AML-193 (cell line): Measurements from ENCODE around the gene KIF26B.
A peak's percentile ranks its signal among the peaks of the same experiment; 100 is the strongest.

Source experiments
- DNase-seq, 2 experiments: peaks; one replicate each; lab custom pipeline; 2025; lab: John Stamatoyannopoulos, UW

Gene KIF26B

DNA sequence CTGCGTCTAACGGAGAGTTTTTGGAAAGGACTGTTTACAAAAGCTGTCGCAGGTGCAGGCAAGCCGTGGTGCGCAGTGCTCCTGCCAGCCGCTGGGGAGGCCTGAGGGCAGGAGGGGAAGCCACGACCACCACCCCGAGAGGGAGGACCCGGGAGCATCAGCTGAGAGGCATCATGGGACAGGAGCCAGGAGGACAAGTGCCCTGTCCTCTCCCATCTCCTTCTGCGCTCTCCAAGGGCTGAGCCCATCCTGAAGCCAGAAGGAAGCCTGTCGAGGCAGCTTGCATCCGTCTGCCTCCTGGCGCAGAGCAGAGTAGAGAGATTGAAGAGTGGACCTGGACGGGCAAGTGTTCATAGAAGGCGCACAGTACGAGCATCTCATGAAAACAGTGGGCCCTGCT, 310.9 kb downstream of the KIF26B start:
- DNase-seq: no peak

DNA sequence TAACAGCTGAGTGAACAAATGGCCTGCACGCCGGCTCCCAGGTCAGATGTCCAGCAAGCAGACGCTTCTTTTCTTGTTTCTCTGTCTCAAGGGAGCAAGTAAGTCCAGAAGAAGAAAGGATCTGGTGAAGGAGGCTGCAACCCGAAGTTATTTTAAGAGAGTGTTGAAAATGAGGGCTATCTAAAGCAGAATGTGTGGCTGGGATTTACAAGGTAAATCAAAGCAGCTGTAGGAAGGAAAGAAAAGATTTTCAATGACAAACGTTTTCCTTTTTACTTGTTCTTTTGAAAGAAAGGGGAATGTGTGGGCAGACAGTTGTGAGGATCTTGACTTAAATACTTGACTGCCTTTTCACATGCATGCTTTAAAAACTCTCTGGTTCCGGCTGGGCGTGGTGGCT, 311.5 kb downstream of the KIF26B start:
- no peak for DNase-seq

DNA sequence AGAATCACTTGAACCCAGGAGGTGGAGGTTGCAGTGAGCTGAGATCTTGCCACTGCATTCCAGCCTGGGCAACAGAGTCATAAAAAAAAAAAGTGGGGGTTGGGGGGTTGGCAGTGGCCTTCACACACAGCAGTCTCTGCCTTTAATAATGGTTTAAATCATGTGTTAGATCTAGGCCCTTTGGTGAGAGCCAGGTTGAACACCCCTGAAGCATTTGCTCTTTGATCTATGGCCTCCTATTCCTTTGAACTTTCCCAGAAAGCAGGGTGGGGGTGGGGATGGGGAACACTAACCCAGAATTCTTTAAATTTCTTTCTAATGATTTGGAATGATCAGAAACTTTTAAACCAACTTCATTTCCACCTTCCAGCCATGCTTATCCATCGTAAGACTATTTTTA, 313.0 kb downstream of the KIF26B start:
- DNase-seq: no peak

DNA sequence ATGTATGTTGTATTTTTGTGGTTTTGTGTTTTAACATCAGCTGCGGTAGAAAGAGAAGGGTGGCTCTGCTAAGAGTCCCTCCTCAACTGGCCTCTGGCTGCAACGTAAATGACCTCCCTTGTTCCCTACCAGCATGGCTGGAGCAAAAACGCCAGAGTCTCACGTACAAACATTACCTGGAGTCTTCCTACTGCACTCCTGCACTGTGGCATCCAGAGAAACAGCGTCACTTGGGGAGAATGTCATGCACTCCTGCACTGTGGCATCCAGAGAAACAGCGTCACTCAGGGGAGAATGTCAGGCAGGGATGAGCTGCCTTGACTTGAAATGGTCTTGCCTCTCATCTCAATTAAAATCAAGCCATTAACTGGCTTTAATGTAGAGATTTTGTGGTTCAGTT, 314.2 kb downstream of the KIF26B start:
- no peak for DNase-seq

DNA sequence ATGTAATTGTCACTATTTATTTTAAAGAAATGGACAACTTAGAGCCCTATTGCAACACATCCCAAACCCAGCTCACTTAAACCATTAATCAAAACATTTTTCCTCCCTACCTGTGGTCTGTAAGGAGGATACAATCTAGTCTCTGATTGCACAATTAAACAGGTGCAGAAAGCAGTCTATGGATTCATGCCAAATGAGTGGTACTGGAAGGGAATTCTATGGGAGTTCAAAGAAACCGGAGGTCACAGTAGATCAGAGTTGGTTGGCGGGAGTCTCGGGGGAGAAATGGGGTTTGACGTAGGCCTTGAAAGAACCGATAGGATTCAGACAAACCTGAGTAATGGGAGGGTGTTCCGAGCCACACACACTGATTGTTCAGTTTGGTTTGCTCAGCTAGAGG, 314.9 kb downstream of the KIF26B start:
- DNase-seq: no peak

DNA sequence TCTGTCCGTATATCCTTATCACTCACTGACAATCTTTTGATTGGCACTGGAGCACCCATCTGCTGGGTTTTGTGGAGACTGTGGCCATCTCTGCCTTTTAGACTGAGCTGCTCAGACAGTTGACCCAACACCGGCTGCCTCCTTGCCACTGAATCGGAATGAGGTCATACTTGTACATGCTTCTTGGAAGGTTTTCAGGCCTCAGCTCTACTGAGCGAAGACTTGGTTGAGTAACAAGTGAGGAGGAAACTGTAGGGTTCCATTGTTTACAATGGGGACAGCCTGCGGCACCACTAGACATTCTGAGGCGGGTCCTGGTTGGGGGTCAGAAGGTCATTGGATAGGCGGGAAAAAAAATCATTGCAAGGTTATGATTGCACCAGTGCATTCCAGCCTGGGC, 320.3 kb downstream of the KIF26B start:
- DNase-seq: no peak

DNA sequence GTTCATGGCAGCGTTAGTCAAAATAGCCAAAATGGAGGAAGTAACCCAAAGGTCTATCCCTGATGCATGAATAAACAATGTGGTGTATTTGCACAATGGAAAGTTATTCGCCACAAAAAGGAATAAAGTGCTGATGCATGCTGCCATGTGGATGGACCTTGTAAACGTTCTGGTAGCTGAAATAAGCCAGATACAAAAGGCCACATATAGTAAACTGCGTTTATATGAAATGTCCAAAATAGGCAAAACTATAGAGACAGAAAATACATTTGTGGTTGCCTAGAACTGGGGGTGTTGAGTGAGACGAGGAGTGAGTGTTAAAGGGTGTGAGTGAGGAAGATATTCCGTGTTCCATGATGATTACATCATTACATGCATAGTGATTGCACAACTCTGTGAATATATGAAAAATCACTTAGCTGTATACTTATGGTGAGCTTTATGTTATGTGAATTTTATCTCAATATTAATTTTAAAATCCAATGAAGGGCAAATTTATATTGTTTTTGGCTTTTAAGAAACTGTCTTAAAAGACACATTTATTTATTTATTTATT, 321.3 kb downstream of the KIF26B start:
- DNase-seq: no peak

DNA sequence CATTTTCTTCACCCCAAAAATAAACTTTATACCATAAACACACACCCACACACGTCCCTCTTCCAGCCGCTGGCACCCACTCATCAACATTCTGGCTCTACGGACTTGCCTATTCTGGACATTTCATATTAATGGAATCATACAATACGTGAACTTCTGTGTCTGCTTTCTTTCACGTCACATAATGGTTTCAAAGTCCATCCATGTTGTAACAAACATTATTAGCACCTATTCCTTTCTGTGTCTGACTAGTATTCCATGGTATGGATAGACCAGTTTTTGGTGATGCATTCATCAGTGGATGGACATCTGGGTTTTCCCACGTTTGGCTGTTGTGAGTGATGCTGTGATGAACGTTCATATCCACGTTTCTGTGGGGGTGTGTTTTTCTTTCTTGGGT, 323.2 kb downstream of the KIF26B start:
- DNase-seq: no peak

DNA sequence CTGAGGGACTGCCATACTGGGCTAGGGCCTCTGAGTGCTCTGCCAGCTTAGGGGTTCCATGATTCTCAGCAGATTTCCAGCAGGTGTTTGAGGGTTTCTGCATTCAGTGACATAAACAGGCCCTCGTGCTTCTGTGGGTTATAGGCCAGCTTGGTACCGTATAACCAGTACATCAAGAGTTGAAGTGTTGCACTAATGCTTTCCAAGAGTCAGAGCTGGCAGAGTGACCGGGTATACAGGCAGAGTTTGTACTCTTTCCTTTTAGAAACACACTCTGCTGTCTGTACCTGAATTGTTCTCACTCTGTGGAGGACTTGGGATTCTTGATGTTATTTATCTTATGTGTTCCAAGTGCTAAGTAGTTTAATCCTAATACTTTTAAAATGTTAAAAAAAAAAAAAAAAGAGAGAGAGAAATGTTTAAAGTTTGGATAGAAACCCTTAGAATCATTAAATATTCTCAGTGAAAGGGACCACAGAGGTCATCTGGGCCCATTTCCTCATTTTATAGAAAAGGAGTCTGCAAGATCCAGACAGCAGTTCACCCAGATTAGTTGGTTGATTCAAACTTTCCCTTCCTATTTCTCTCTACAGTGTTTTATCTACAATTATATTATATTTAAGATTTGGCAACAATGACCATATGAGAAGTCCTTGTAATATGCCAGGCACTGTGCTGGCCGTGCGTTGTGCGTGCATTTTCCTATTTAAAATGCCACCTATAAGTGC, 325.8 kb downstream of the KIF26B start:
- no peak for DNase-seq

DNA sequence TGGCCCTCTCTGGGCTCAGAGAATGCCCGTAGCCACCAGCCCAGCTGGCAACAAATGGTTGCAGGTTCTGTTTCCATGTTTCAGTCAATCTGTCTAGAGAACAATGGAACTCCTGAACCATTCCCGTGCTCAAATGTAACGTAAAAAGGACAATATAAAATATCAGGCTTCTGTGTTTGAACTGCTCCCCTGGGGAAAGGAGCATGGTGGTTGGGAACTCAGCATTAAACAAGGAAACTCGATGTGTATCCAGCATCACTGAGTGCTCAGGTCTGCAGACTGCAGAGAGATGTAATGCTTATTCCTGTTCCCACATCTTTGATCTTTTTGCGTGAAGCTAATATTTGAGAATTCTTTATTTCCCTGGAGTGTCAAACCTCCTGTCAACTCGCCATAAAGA, 326.5 kb downstream of the KIF26B start:
- no peak for DNase-seq

DNA sequence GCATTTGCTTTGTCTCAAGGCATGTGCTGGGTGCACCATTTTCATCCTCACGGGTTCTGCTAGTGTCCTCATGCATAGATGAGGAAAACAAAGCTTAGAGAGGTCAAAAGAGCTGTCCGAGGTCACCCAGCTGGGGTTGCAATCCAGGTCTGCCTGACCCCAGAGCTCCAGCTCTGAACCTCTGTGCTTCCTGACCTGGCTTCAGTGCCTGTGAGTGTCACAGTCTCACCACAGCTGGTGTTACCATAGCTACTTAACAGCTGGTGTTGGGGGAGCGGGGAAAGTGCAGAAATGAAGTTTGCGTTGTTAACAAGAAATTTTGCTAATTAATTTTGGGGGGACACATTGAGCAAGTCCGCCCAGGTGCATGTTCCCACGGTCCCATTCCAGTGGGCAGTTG, 328.5 kb downstream of the KIF26B start:
- no peak for DNase-seq

DNA sequence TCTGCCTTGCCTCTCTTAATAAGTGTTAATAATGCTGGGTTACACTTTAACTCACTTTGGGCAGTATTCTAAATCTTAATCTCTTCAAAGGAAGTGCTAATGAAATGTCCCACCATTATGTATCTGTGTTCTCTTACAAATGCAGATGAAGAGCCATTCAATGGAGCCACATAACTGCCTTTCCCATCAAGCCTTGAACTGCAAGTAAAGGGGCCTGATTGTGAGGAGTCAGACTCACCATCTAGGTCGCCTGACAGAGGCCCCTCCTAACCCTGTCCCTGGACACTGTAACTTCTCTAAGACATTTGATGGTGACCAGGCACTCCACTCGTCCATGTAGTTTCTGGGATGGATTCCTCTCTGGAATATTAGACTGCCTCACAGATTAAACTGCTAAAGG, 329.4 kb downstream of the KIF26B start:
- no peak for DNase-seq

DNA sequence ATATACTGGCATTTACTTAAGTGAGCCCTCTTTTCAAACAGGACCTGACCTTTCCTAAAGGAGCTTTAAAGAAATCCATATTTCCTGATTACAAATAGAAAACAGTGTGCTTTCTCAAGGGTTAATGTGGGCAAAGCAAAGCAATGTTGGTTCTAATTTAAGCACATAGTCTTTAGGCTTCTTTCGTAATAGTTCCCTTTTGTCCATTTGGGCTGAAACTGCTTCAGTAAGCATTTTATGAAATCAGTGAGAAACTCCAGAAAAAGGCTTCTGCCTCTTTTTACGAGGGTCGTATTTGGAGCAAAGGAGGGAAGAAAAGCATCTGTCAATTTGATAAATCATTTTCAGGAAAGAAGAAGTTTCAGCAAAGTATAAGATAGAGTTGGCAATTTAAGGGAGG, 331.2 kb downstream of the KIF26B start:
- DNase-seq: peak; percentile 4 to 12

DNA sequence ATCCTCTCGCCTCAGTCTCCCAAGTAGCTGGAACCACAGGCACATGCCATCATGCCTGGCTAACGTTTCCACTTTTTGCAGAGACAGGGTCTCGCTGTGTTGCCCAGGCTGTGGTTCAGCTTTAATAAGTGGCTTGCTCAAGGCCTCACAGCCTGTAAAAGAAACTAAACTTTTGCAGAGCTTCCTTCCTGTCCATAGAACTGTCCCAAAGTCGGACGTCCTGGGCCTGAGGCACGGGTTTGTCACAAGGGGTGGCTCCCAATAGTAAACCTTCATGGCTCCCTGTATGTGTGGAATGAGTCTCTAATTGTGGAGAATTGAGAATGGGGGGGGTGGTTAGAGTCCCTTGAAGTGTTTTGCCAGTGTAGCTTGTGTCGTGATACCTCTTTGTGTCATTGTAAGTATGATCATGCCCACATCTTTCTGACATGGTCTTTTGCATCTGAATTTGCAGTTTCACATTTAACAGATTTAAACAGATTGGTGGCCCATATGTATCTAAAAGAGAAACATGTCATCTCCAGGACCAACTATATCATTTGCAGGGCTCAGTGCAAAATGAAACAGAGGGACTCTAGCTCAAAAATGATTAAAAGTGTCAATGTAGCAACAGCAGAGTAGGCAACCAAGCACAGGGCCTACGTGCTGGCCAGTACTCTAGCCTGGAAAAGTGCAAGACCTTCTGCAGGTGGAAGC, 332.1 kb downstream of the KIF26B start:
- DNase-seq: no peak

DNA sequence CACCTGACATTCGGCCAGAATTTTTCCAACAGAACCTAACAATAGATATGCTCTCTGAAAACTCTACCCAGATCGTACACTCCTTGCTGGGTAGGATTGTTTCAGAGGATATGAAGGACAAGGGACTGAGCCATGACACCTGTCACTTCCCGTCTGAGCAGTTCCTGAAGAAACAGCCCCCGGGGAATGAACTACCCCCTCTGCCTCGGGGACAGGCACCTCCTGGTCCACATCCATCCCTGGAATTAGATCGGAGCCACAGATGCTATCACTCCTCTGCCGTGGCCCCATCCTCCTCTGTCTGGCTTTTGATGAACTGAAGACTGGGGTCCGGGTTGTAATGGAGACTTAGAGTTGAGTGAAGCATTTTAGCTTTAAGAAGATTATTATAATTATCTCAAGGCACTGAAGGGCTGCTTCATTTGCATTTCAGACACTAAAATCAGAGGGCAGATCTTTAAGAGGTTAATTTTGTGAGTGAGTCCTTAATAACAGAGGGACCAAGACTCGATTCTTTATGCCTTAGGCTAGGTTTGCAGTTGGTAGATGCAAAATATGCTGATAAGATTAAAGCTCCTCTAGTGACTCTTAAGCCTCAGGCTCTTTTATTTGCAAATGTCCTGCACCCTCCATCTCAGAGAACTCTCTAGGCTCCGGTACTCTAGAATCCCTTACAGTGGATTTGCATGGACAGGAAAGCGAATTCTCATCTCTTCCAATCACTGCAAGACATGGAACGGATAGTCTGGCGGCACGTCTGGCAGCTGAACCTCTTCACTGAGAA, 333.8 kb downstream of the KIF26B start:
- DNase-seq: no peak

DNA sequence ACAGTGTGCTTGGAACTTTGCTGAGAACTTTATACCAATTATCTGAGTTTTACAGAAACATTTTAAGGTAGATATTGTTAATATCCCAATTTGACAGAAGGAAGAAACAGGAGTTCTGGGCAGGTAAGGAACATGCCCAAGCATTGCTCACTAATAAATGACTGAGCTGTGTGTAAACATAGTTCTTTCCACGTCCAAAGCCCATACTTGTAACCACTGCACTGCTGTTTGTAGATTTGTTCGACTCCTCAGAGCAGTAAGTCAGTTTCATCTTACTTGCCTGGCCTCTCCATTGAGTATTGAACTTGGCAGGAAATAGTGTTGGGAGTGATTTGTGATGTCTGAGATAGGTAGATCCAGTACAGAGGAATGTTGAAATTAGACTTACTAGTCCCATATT, 335.1 kb downstream of the KIF26B start:
- DNase-seq: no peak

DNA sequence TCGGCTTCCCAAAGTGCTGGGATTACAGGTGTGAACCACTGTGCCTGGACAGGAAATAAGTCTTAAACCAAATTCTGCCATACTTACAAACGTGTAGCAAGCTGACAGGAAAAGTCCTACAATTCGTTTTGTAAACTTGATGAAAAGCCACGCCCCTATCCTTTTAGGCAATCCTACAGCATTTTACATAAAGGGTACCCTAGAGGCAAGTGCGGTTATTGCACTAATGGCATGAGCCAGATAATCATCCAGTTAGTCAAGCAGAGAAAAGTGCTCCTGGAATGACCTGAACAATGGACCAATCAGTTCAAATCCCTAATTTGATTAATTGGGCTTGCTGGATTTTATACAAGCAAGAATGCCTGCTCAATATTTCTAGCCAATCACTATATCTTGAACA, 338.2 kb downstream of the KIF26B start:
- no peak for DNase-seq

DNA sequence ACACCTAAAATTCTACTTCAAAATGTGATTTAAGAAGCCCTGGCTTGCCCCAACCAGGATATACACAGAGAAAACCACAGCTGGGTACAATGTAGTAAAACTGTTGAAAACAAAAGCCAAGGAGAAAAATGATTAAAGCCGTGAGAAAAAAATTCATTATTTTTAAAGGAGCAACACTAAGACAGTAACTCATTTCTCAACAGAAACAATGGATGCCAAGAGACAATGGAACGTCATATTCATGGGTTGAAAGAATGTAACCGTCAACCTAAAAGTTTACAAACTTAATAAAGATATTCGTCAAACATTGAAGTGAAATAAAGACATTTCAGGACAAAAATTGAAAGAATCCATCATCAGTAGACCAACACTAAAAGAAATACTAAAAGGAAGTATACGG, 340.9 kb downstream of the KIF26B start:
- DNase-seq: no peak

DNA sequence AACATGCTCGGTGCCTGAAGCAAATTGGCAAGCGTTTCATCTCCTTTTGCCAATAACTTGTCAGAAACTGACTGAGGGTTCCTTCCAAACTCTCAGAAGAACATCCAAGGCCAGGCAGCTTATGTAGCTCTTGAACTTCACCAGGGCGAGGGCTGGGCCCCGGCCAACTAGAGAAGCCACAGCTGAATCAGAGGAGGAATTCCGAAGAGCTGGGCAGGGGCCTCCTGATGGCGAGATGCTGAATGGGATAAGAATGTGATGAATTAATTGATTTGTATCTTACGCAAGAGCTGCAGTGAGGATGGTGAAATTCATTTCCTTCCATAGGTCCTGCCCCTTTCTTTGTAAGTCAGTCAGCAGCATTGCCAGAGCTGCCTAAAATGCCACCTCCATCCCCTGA, 345.8 kb downstream of the KIF26B start:
- peak; percentile 49 to 51 for DNase-seq

DNA sequence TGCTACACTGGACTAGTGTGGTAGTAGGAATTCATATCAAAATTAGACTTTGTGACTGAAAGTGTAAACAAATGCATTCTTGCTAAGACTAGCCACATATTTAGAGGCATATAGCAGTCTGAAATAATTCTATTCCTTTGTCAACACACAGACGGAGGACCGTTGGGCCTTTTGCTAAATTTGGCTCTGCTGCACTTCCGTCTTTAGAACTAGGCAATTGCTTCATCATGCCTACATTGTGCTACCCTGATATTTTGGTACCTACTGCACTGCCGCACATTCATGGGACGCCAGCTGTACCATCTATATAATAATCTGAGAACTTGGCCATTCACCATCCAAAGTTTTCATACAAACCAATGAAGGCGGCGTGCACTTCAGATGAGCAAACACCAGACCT, 346.8 kb downstream of the KIF26B start:
- DNase-seq: peak; percentile 50 to 60

DNA sequence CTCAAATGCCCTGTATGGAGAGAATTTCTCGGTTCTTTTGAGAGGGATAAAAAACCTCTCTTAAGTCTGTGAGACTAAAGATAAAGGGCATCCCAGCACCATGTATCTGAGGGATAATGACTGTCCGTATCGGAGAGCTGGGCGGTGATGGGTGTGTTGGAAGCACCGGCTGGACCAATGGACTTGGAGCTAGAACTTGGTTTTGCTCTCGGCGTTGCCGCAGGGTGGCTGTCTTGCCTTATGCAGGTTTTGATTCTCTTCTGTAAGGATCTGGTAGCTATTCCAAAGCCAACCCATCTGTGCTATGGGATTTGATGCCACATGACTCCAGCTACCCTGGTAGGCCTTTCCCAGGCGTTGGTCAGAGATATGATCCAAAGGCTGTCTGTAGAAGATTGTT, 348.8 kb downstream of the KIF26B start:
- DNase-seq: no peak

DNA sequence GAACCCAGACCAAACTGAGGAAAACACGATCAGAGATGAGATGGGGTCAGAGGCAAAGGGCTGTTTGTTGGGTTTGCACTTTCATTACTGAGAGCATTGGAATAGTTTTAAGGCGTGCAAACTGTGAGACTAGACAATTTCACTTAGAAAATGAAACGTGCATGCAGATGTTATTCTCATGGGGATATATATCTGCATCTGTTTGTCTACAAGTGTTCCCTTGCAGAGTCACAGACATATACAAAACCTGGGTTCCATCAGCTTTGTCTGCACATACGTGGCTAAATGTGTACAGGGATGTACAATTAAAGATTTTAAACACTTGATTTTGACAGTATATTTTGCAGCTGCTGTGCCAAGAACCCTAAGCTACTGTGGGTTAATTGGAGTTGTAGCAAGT, 355.4 kb downstream of the KIF26B start:
- no peak for DNase-seq
